A549 (cell line): Measurements from ENCODE around the gene EIF1AD.

ENCODE experiments used
- CHD4 ChIP-seq: fragments of 200-600 bp; sonication (generic); IDR thresholded peaks from 2 replicates; pipeline ENCODE4 v1.6.1; 2016; ENCODE audit warnings: antibody characterized with exemption, mild to moderate bottlenecking, borderline replicate concordance
- CTCF ChIP-seq: fragments of >200 bp; sonication (Bioruptor Twin); formaldehyde crosslinking; IDR thresholded peaks from 3 replicates; pipeline ENCODE4 v1.5.1; 2016
- ELK1 ChIP-seq: fragments of 150-350 bp; IDR thresholded peaks from 2 replicates; pipeline ENCODE4 v1.6.1; 2014; ENCODE audit warnings: low read depth, mild to moderate bottlenecking, low read length
- ESRRA ChIP-seq: fragments of 150-350 bp; IDR thresholded peaks from 2 replicates; pipeline ENCODE4 v1.6.1; 2014; ENCODE audit warnings: mild to moderate bottlenecking, low read length, borderline replicate concordance
- POLR2A ChIP-seq: IDR thresholded peaks from 2 replicates; pipeline ENCODE4 v1.6.1; 2012; ENCODE audit warnings: mild to moderate bottlenecking, low read length

GRCh38 chr11:65947603-65948125 is 54.3 kb downstream of the EIF1AD start:
- no peak for TF ChIP-seq ELK1
- no peak for TF ChIP-seq ESRRA
- no peak for TF ChIP-seq CTCF
- TF ChIP-seq CHD4, result no peak
- no peak for TF ChIP-seq POLR2A
